ENCODE measurements around the gene KCNH1. TPM values are rescaled to one million over a fixed set of nuclear protein-coding genes. Genes with fewer than 3 reads are reported as not detected.

The KCNH1 gene
- total RNA-seq, 1 experiment from 2014 or later: not detected

DNA sequence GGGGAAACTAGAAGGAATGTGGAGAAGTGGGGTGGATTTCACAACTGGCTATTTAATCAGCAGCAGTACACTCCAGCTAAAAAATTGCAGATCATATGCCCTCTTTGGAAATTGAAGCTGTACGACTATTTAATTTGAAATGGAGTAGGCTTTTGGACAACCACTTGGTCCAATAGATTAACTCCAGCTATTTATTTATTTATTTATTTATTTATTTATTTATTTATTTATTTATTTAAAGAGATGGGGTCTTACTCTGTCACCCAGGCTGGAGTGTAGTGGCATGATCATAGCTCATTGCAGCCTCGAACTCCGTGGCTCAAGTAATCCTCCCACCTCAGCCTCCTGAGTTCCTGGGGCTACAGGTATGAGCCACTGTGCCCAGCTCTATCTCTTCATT, 312.3 kb downstream of the KCNH1 start:
- RAD21 ChIA-PET (ENCODE audit: low non-redundant PET in 1 of 2, low total read pairs in 2 of 2, uncharacterized antibody in 2 of 2, unreplicated experiment in 2 of 2): no interaction called here
- intact Hi-C loops (cut with micrococcal nuclease): no loop called here
- TF ChIP-seq JUND (IDR thresholded peaks at IDR 0.05) (no peak), EZH2phosphoT487 (IDR thresholded peaks at IDR 0.05; ENCODE audit: borderline replicate concordance) (no peak), POLR2A (IDR thresholded peaks at IDR 0.05; ENCODE audit: borderline replicate concordance, extremely low read depth, insufficient read depth, insufficient read length) (no peak), ZFX (IDR thresholded peaks at IDR 0.05) (no peak), SIN3A (IDR thresholded peaks at IDR 0.05; ENCODE audit: low read depth) (no peak), ELF1 (IDR thresholded peaks at IDR 0.05; ENCODE audit: borderline replicate concordance, low read depth) (no peak), REST (IDR thresholded peaks at IDR 0.05; ENCODE audit: low read depth) (no peak), POLR2AphosphoS5 (IDR thresholded peaks at IDR 0.05; ENCODE audit: low read depth, low read length) (no peak), TCF7L2 (IDR thresholded peaks at IDR 0.05; ENCODE audit: borderline replicate concordance, extremely low read depth, insufficient read depth, insufficient read length) (no peak), RAD21 (IDR thresholded peaks at IDR 0.05; ENCODE audit: low read depth) (no peak), FOSL1 (IDR thresholded peaks at IDR 0.05; ENCODE audit: low read depth) (no peak), ZNF274 (IDR thresholded peaks at IDR 0.05; ENCODE audit: low read depth, low read length) (no peak), SRF (IDR thresholded peaks at IDR 0.05; ENCODE audit: low read depth) (no peak), CBX3 (IDR thresholded peaks at IDR 0.05; ENCODE audit: low read depth) (no peak), CEBPB (IDR thresholded peaks at IDR 0.05; ENCODE audit: low read depth) (no peak), YY1 (IDR thresholded peaks at IDR 0.05; ENCODE audit: extremely low read depth, insufficient replicate concordance, low read depth, low read length) (no peak)
- TF ChIP-seq, protein P1, sequence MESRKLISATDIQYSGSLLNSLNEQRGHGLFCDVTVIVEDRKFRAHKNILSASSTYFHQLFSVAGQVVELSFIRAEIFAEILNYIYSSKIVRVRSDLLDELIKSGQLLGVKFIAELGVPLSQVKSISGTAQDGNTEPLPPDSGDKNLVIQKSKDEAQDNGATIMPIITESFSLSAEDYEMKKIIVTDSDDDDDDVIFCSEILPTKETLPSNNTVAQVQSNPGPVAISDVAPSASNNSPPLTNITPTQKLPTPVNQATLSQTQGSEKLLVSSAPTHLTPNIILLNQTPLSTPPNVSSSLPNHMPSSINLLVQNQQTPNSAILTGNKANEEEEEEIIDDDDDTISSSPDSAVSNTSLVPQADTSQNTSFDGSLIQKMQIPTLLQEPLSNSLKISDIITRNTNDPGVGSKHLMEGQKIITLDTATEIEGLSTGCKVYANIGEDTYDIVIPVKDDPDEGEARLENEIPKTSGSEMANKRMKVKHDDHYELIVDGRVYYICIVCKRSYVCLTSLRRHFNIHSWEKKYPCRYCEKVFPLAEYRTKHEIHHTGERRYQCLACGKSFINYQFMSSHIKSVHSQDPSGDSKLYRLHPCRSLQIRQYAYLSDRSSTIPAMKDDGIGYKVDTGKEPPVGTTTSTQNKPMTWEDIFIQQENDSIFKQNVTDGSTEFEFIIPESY (IDR thresholded peaks at IDR 0.05; ENCODE audit: extremely low read depth, insufficient replicate concordance, low read length): no peak
- TF ChIP-seq, protein P2, sequence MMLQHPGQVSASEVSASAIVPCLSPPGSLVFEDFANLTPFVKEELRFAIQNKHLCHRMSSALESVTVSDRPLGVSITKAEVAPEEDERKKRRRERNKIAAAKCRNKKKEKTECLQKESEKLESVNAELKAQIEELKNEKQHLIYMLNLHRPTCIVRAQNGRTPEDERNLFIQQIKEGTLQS (IDR thresholded peaks at IDR 0.05): no peak
- TF ChIP-seq, protein P3, sequence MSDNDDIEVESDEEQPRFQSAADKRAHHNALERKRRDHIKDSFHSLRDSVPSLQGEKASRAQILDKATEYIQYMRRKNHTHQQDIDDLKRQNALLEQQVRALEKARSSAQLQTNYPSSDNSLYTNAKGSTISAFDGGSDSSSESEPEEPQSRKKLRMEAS (IDR thresholded peaks at IDR 0.05): no peak
- TF ChIP-seq, protein P4, sequence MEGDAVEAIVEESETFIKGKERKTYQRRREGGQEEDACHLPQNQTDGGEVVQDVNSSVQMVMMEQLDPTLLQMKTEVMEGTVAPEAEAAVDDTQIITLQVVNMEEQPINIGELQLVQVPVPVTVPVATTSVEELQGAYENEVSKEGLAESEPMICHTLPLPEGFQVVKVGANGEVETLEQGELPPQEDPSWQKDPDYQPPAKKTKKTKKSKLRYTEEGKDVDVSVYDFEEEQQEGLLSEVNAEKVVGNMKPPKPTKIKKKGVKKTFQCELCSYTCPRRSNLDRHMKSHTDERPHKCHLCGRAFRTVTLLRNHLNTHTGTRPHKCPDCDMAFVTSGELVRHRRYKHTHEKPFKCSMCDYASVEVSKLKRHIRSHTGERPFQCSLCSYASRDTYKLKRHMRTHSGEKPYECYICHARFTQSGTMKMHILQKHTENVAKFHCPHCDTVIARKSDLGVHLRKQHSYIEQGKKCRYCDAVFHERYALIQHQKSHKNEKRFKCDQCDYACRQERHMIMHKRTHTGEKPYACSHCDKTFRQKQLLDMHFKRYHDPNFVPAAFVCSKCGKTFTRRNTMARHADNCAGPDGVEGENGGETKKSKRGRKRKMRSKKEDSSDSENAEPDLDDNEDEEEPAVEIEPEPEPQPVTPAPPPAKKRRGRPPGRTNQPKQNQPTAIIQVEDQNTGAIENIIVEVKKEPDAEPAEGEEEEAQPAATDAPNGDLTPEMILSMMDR (IDR thresholded peaks at IDR 0.05 in 2 of 3, conservative IDR thresholded peaks at IDR 0.05 in 1 of 3; ENCODE audit: borderline replicate concordance in 1 of 3, insufficient read depth in 1 of 3, low read depth in 2 of 3, low read length in 2 of 3): no peak
- CTCF ChIA-PET: no interaction called here
- Histone ChIP-seq H3K9ac (ENCODE audit: low read length) (no peak overlapping the region), H3K4me1 (ENCODE audit: control insufficient read depth in 1 of 2, insufficient read depth in 2 of 2, low read length in 2 of 2) (no peaks in the 10 kb centered on the region), H2AFZ (ENCODE audit: low read depth, low read length, poor library complexity, severe bottlenecking) (no peak overlapping the region), H3K27ac (ENCODE audit: low read depth, low read length) (no peak overlapping the region), H3K36me3 (ENCODE audit: control insufficient read depth in 1 of 2, insufficient read depth in 2 of 2, low read length in 2 of 2) (no peaks in the 10 kb centered on the region), H3K79me2 (ENCODE audit: insufficient read depth, low read length) (no peaks in the 10 kb centered on the region), H3K9me3 (ENCODE audit: control insufficient read depth in 1 of 2, insufficient read depth in 1 of 2, low read depth in 1 of 2, low read length in 2 of 2) (no peaks in the 10 kb centered on the region), H4K20me1 (ENCODE audit: insufficient read depth) (no peaks in the 10 kb centered on the region), H3K4me2 (ENCODE audit: low read length) (no peak overlapping the region), H3K27me3 (ENCODE audit: insufficient read depth, low read length) (peaks cover 13% of the 10 kb centered on the region), H3K9me2 (ENCODE audit: insufficient read depth) (no peaks in the 10 kb centered on the region), H3K4me3 (replicated peaks in 1 of 2; ENCODE audit: low read depth in 1 of 2, low read length in 2 of 2) (no peak overlapping the region)
- DNase-seq (ENCODE audit: low read depth, low spot score): no peak
- POLR2A ChIA-PET: no interaction called here
- BruUV-seq (replicated peaks): no TSS peak
- no peak for ATAC-seq

Measured in HCT116 (cell line).